T-cell (primary cell): ENCODE results near the gene ARHGAP15. TPM values are rescaled to one million over a fixed set of nuclear protein-coding genes. Genes with fewer than 3 reads are reported as not detected.

Experiments used
- ATAC-seq, 4 experiments: fragments of 200-7000 bp in 3 of 4; fragments of 150-1000 bp in 1 of 4; cut with Tn5 transposase; replicated peaks in 1 of 4; 1 replicate in 3 of 4; 2 replicates in 1 of 4; pipeline ENCODE4 v1.10.0; 2021; ENCODE audit warnings: moderate library complexity in 3 of 4, mild to moderate bottlenecking in 2 of 4, moderate number of reproducible peaks in 1 of 4
- CTCF ChIA-PET, 2 donors: fragments of 300-600 bp; sonication (Branson Sonifier 250); formaldehyde crosslinking; loops; one replicate each; lab custom pipeline; 2022; ENCODE audit warnings: antibody characterized with exemption in 2 of 2; lab: Charles Lee
- POLR2A ChIA-PET, 2 donors: fragments of 300-600 bp; sonication (Branson Sonifier 250); formaldehyde crosslinking; loops; one replicate each; lab custom pipeline; 2022; ENCODE audit warnings: antibody characterized with exemption in 2 of 2; lab: Charles Lee
- DNase-seq, 35 experiments: peaks; one replicate each; pipeline versions ENCODE4 v3.0.0 to v3.0.0-alpha.2; 2013 to 2023
- H3K27ac ChIP-seq: one replicate; pipeline ENCODE4 v1.5.1; 2013; ENCODE audit warnings: low read length
- H3K27me3 ChIP-seq, 2 experiments: replicated peaks in 1 of 2; 1 replicate in 1 of 2; 2 replicates in 1 of 2; pipeline versions ENCODE4 v1.6.1 to v1.7.0; 2013; ENCODE audit warnings: low read length in 1 of 2, mixed read lengths in 1 of 2; ENCODE audit not compliant: control insufficient read depth in 2 of 2, insufficient read depth in 2 of 2; ENCODE audit errors: extremely low read depth in 1 of 2
- H3K36me3 ChIP-seq, 2 donors: 1 replicate in 1 of 2; 2 replicates in 1 of 2; pipeline versions ENCODE4 v1.6.1 to v1.7.0; 2013; ENCODE audit warnings: low read length in 1 of 2; ENCODE audit not compliant: control insufficient read depth in 2 of 2, insufficient read depth in 1 of 2; ENCODE audit errors: extremely low read depth in 1 of 2
- H3K4me1 ChIP-seq, 2 experiments: 1 replicate in 1 of 2; 2 replicates in 1 of 2; pipeline versions ENCODE4 v1.6.1 to v1.7.0; 2013; ENCODE audit warnings: low read length in 2 of 2, mixed read lengths in 1 of 2; ENCODE audit not compliant: insufficient read depth in 2 of 2, control insufficient read depth in 1 of 2; ENCODE audit errors: extremely low read depth in 1 of 2
- H3K4me3 ChIP-seq, 2 donors: 1 replicate in 1 of 2; 2 replicates in 1 of 2; pipeline versions ENCODE4 v1.5.1 to v1.7.0; 2013; ENCODE audit warnings: mild to moderate bottlenecking in 2 of 2, low read length in 1 of 2, moderate library complexity in 1 of 2; ENCODE audit not compliant: control insufficient read depth in 1 of 2; ENCODE audit errors: extremely low read depth in 1 of 2
- H3K9me3 ChIP-seq: 2 replicates; pipeline ENCODE4 v1.7.0; 2013
- H3K27ac Mint-ChIP-seq, 2 donors: one replicate each; pipeline ENCODE4 v1.8.0; 2020 to 2021; ENCODE audit warnings: mild to moderate bottlenecking in 2 of 2, mixed read lengths in 2 of 2
- H3K27me3 Mint-ChIP-seq, 2 donors: one replicate each; pipeline ENCODE4 v1.8.0; 2021 to 2022; ENCODE audit warnings: mixed read lengths in 2 of 2
- H3K36me3 Mint-ChIP-seq: one replicate; pipeline ENCODE4 v1.8.0; 2021; ENCODE audit warnings: mixed read lengths
- H3K4me1 Mint-ChIP-seq, 3 donors: one replicate each; pipeline ENCODE4 v1.8.0; 2020 to 2022; ENCODE audit warnings: mixed read lengths in 3 of 3, mild to moderate bottlenecking in 1 of 3
- H3K4me3 Mint-ChIP-seq, 3 donors: one replicate each; pipeline ENCODE4 v1.8.0; 2020 to 2022; ENCODE audit warnings: mild to moderate bottlenecking in 3 of 3, mixed read lengths in 3 of 3, moderate library complexity in 3 of 3
- H3K9me3 Mint-ChIP-seq, 3 donors: one replicate each; pipeline ENCODE4 v1.8.0; 2020 to 2022; ENCODE audit warnings: mixed read lengths in 3 of 3
- WGBS: methylation state at CpG from one replicate; pipeline ENCODE4 v1.1.5; 2013; ENCODE audit warnings: missing lambda C conversion rate; ENCODE audit not compliant: insufficient coverage; 5-methylcytosine and 5-hydroxymethylcytosine counted together
- total RNA-seq, 35 experiments: library from RNA in 6 of 35; stranded (reverse) in 6 of 35; fragments of 120-200 nt in 1 of 35; gene quantifications; one replicate each; pipeline versions ENCODE4 v1.2.1 to v1.2.4 and lab custom pipeline; 2013 to 2026

The ARHGAP15 gene
- total RNA-seq, 5 donors from 2014 or later (not counting 1 experiment from before 2014, with no cell fraction given), result 154 to 271 (median 188) TPM

- POLR2A ChIA-PET, result no interaction called here
- Mint-ChIP-seq H3K27me3 (no peaks in the 10 kb centered on the region), H3K4me3 (no peak overlapping the region), H3K4me1 (peaks cover 56 to 79% (median 79%) of the 10 kb centered on the region in 3 donors), H3K27ac (peak overlapping the region in 1 of 2 donors; percentile 1), H3K9me3 (no peaks in the 10 kb centered on the region), H3K36me3 (peaks cover 42% of the 10 kb centered on the region)
- peaks cover 0 to 4% of the 10 kb centered on the region in 2 donors for H3K36me3 ChIP-seq
- no peak for ATAC-seq
- H3K27ac ChIP-seq, result no peak overlapping the region
- WGBS, result 29% methylated on average over 1 of the region's 6 CpGs
- no peaks in the 10 kb centered on the region for H3K27me3 ChIP-seq
- DNase-seq, result no peak
- no peak overlapping the region for H3K4me3 ChIP-seq
- no peaks in the 10 kb centered on the region for H3K9me3 ChIP-seq
- CTCF ChIA-PET, result interaction anchor here in 1 of 2 donors (0.6 kb wide), 1 partner anchor 771 kb away, joined by 4 read pairs; no protein-coding TSS in a partner anchor
- peaks cover 3 to 12% of the 10 kb centered on the region in 2 experiments for H3K4me1 ChIP-seq
Measured at GRCh38 chr2:143726151-143726845, 597.1 kb downstream of the ARHGAP15 start.

GRCh38 chr2:143728498-143728897 is 599.3 kb downstream of the ARHGAP15 start:
- Mint-ChIP-seq H3K27me3 (no peaks in the 10 kb centered on the region), H3K36me3 (peaks cover 44% of the 10 kb centered on the region), H3K27ac (peak overlapping the region in 1 of 2 donors; percentile 44), H3K9me3 (no peaks in the 10 kb centered on the region), H3K4me1 (peaks cover 49 to 71% (median 71%) of the 10 kb centered on the region in 3 donors), H3K4me3 (no peak overlapping the region)
- ChIA-PET CTCF (no interaction called here), POLR2A (no interaction called here)
- peak in 7 of 35 experiments; percentile 1 to 17 (median 7) for DNase-seq
- no CpG with 5 or more reads among the region's 7 CpGs for WGBS
- H3K27me3 ChIP-seq, result no peaks in the 10 kb centered on the region
- H3K27ac ChIP-seq, result no peak overlapping the region
- H3K4me3 ChIP-seq, result no peak overlapping the region
- no peaks in the 10 kb centered on the region for H3K36me3 ChIP-seq
- ATAC-seq, result peak in 2 of 4 experiments; percentile 57 to 61
- H3K4me1 ChIP-seq, result peaks cover 3 to 12% of the 10 kb centered on the region in 2 experiments
- no peaks in the 10 kb centered on the region for H3K9me3 ChIP-seq

- peaks cover 47 to 66% (median 62%) of the 10 kb centered on the region in 3 donors for H3K4me1 Mint-ChIP-seq
- ATAC-seq, result no peak
- H3K9me3 Mint-ChIP-seq, result no peaks in the 10 kb centered on the region
- ChIA-PET CTCF (no interaction called here), POLR2A (no interaction called here)
- peaks cover 49% of the 10 kb centered on the region for H3K36me3 Mint-ChIP-seq
- WGBS, result 0% methylated on average over 1 of the region's 2 CpGs
- no peak for DNase-seq
- Histone ChIP-seq H3K27ac (peak overlapping the region; percentile 7), H3K4me3 (no peak overlapping the region), H3K4me1 (peaks cover 3 to 12% of the 10 kb centered on the region in 2 experiments), H3K27me3 (no peaks in the 10 kb centered on the region), H3K9me3 (no peaks in the 10 kb centered on the region), H3K36me3 (peaks cover 0 to 4% of the 10 kb centered on the region in 2 donors)
- no peak overlapping the region for H3K4me3 Mint-ChIP-seq
- H3K27ac Mint-ChIP-seq, result peak overlapping the region; percentile 56 to 61
- H3K27me3 Mint-ChIP-seq, result no peaks in the 10 kb centered on the region
Measured at GRCh38 chr2:143729296-143729814, 600.1 kb downstream of the ARHGAP15 start.

- peaks cover 3 to 12% of the 10 kb centered on the region in 2 experiments for H3K4me1 ChIP-seq
- no peak overlapping the region for H3K4me3 Mint-ChIP-seq
- H3K27ac ChIP-seq, result peak overlapping the region; percentile 7
- ChIA-PET POLR2A (no interaction called here), CTCF (no interaction called here)
- no peak overlapping the region for H3K4me3 ChIP-seq
- peaks cover 47 to 57% (median 52%) of the 10 kb centered on the region in 3 donors for H3K4me1 Mint-ChIP-seq
- WGBS, result 43% methylated on average over 1 of the region's 6 CpGs
- H3K27ac Mint-ChIP-seq, result peak overlapping the region; percentile 24 to 56
- H3K27me3 Mint-ChIP-seq, result no peaks in the 10 kb centered on the region
- peaks cover 50% of the 10 kb centered on the region for H3K36me3 Mint-ChIP-seq
- H3K9me3 Mint-ChIP-seq, result no peaks in the 10 kb centered on the region
- no peaks in the 10 kb centered on the region for H3K27me3 ChIP-seq
- no peaks in the 10 kb centered on the region for H3K9me3 ChIP-seq
- DNase-seq, result peak in 3 of 35 experiments; percentile 4 to 30 (median 5)
- H3K36me3 ChIP-seq, result peaks cover 0 to 5% of the 10 kb centered on the region in 2 donors
- ATAC-seq, result peak in 2 of 4 experiments; percentile 44 to 71
Measured at GRCh38 chr2:143730155-143730952, 601.1 kb downstream of the ARHGAP15 start.

- no peaks in the 10 kb centered on the region for H3K27me3 ChIP-seq
- H3K27ac ChIP-seq, result no peak overlapping the region
- DNase-seq, result peak in 1 of 35 experiments; percentile 16
- ATAC-seq, result no peak
- Mint-ChIP-seq H3K27ac (no peak overlapping the region), H3K9me3 (no peaks in the 10 kb centered on the region), H3K4me1 (peaks cover 46 to 51% (median 47%) of the 10 kb centered on the region in 3 donors), H3K27me3 (no peaks in the 10 kb centered on the region), H3K36me3 (peaks cover 50% of the 10 kb centered on the region), H3K4me3 (no peak overlapping the region)
- no peak overlapping the region for H3K4me3 ChIP-seq
- CTCF ChIA-PET, result no interaction called here
- H3K4me1 ChIP-seq, result peaks cover 3 to 12% of the 10 kb centered on the region in 2 experiments
- no peaks in the 10 kb centered on the region for H3K9me3 ChIP-seq
- POLR2A ChIA-PET, result no interaction called here
- no CpG with 5 or more reads among the region's 1 CpG for WGBS
- peaks cover 0 to 5% of the 10 kb centered on the region in 2 donors for H3K36me3 ChIP-seq
Measured at GRCh38 chr2:143730953-143731260, 601.7 kb downstream of the ARHGAP15 start.

- CTCF ChIA-PET, result interaction anchor here in 1 of 2 donors (0.7 kb wide), 2 partner anchors 108 to 555 kb away, joined by 4 to 6 read pairs; no protein-coding TSS in a partner anchor
- no peak overlapping the region for H3K4me3 ChIP-seq
- DNase-seq (no peak), ATAC-seq (no peak)
- peaks cover 0 to 5% of the 10 kb centered on the region in 2 donors for H3K36me3 ChIP-seq
- H3K27me3 ChIP-seq, result no peaks in the 10 kb centered on the region
- Mint-ChIP-seq H3K27ac (no peak overlapping the region), H3K36me3 (peaks cover 48% of the 10 kb centered on the region), H3K4me3 (no peak overlapping the region), H3K9me3 (no peaks in the 10 kb centered on the region), H3K4me1 (peaks cover 34 to 40% (median 35%) of the 10 kb centered on the region in 3 donors), H3K27me3 (no peaks in the 10 kb centered on the region)
- H3K27ac ChIP-seq, result no peak overlapping the region
- H3K4me1 ChIP-seq, result peaks cover 3 to 10% of the 10 kb centered on the region in 2 experiments
- H3K9me3 ChIP-seq, result no peaks in the 10 kb centered on the region
- POLR2A ChIA-PET, result no interaction called here
Measured at GRCh38 chr2:143732076-143732475, 602.9 kb downstream of the ARHGAP15 start.
